Tongue (tissue), 2 donors: ENCODE measurements around the gene MAP3K13. TPM values are rescaled to one million over a fixed set of nuclear protein-coding genes. Genes with fewer than 3 reads are reported as not detected.
A peak's percentile ranks its signal among the peaks of the same experiment; 100 is the strongest.
"Not testable (repeated sequence)": the region's sequence is repeated elsewhere in the genome, so short reads cannot be mapped to it uniquely, and the experiment has no call there.

ENCODE experiments used
- DNase-seq: peaks from one replicate; pipeline ENCODE4 v3.0.0-alpha.2; 2015
- total RNA-seq: library from RNA; depleted of rRNA; stranded (reverse); fragments of >200 nt; gene quantifications from one replicate; pipeline ENCODE4 v1.2.3, GENCODE V29; 2014

MAP3K13 gene
- total RNA-seq, 1 donor from 2014 or later, result 20.8 TPM

- DNase-seq, result no peak
Measured at GRCh38 chr3:185342459-185343174, 20.3 kb upstream of the MAP3K13 start.

GRCh38 chr3:185347399-185347798, 15.5 kb upstream of the MAP3K13 start:
- DNase-seq, result no peak

- DNase-seq, result no peak
Measured at GRCh38 chr3:185350841-185351240, 12.1 kb upstream of the MAP3K13 start.

GRCh38 chr3:185351396-185351795, 11.5 kb upstream of the MAP3K13 start:
- no peak for DNase-seq

DNA sequence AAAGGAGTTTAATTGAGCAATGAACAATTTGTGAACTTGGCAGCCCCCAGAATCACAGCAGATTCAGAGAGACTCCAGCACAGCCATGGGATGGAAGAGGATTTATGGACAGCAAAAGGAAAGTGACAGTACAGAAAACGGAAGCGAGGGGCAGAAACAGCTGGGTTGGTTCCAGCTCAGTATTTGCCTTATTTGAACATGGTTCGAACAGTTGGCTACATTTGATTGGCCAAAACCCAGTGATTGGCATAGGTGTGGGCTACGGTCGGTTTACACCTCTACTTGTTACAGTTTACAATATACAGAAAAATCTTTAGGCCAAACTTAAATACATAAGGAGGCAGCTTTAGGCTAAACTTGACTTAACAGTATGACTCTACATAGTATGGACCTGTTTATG, 9.7 kb upstream of the MAP3K13 start:
- DNase-seq, result no peak

- DNase-seq, result peak; percentile 69
Measured at GRCh38 chr3:185353823-185354614, 8.9 kb upstream of the MAP3K13 start.

- no peak for DNase-seq
Measured at GRCh38 chr3:185356499-185356898, 6.4 kb upstream of the MAP3K13 start.

DNA sequence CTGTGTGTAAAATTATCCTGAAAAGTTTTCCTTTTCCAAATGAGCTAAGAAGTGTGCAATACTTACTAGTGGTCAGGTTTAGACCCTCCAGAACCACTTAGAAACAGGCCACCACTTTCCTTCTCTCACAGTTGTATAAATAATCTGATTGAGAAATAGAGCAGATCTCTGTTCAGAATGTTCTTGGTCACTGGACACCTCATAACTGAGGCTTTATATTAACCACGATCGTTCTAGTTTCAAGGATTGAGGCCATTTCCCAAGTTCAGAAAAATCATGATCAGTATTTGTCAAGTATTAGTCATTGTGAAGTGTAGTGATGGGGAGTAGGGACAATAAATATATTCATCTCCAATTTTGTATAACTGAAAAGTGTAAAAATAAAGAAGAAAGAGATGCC, 1.0 kb upstream of the MAP3K13 start:
- no peak for DNase-seq

GRCh38 chr3:185363662-185364203, 797 bp downstream of the MAP3K13 start:
- no peak for DNase-seq

GRCh38 chr3:185365291-185366073, 2.5 kb downstream of the MAP3K13 start:
- DNase-seq, result peak; percentile 36

GRCh38 chr3:185366074-185366335, 3.1 kb downstream of the MAP3K13 start:
- no peak for DNase-seq

GRCh38 chr3:185366913-185367312, 4.0 kb downstream of the MAP3K13 start:
- DNase-seq, result no peak

DNA sequence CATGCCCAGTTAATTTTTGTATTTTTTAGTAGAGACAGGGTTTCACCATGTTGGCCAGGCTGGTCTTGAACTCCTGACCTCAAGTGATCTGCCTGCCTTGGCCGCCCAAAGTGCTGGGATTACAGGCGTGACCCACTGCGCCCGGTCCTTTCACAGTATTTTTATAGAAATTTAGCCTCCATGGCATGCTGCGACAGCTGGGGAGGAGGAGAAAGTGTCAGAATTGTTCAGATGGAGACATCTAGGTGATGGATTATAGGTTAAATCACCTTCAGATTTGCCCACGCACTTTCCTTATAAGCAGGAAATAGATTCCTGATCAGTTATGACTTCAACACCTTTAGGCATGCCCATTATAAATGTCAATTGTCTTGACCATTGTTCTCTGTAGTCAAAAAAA, 7.4 kb downstream of the MAP3K13 start:
- not testable (repeated sequence) for DNase-seq

DNA sequence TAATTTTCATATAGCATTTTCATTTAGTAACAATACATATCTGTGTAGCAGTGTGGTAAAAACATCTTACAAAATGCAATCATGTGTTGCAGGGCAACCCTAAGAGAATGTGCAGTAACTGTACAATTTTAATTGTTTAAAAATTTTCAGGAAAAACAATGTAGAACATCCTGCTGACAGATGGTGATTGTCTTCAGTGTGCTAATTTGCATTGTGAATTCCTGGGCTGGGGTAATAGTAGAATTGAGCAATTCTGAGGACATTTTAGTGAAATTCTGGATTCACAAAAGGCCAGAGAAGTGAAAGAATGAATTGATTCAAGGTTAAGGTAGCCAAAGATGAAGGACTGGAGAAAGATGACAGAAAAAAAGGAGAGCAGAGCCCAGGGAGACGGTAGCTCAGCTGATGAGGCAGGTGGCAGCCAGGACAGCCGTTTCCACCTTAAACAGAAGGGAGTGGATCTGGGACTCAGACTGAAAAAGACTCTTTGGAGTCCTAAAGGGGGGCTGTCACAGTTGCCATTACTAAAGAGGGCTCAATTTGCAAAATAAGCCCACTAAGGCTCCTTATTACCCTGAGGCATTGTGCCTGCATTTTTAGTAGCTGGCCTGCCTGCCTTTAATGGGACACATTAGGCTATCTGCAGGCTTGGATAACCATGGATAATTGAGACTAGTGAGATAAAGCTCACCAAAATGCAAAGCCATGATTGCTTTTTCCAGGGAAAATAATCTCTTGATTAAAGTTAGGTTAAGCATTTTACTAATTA, 8.6 kb downstream of the MAP3K13 start:
- DNase-seq, result no peak

- no peak for DNase-seq
Measured at GRCh38 chr3:185381320-185382058, 18.6 kb downstream of the MAP3K13 start.

GRCh38 chr3:185382154-185382553, 19.2 kb downstream of the MAP3K13 start:
- no peak for DNase-seq

DNA sequence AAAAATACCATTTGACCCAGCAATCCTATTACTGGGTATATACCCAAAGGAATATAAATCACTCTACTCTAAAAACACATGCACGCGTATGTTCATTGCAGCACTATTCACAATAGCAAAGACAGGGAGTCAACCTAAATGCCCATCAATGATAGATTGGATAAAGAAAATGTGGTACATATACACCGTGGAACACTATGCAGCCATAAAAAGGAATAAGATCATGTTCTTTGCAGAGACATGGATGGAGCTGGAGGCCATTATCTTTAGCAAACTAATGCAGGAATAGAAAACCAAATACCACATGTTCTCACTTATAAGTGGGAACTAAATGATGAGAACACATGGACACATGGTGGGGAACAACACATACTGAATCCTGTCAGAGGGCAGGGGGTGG, 23.6 kb downstream of the MAP3K13 start:
- DNase-seq, result not testable (repeated sequence)

- no peak for DNase-seq
Measured at GRCh38 chr3:185387646-185388045, 24.7 kb downstream of the MAP3K13 start.

- DNase-seq, result no peak
Measured at GRCh38 chr3:185393055-185393454, 30.1 kb downstream of the MAP3K13 start.

- no peak for DNase-seq
Measured at GRCh38 chr3:185397676-185398075, 34.7 kb downstream of the MAP3K13 start.
